GDM1 (cell line): ENCODE measurements around the gene TNFSF9.
"Not testable (repeated sequence)": the region's sequence is repeated elsewhere in the genome, so short reads cannot be mapped to it uniquely, and the experiment has no call there.

Source experiments
- DNase-seq: peaks from one replicate; lab custom pipeline; 2025; lab: John Stamatoyannopoulos, UW

TNFSF9 gene

GRCh38 chr19:6508028-6508771, 22.6 kb upstream of the TNFSF9 start:
- DNase-seq: not testable (repeated sequence)

GRCh38 chr19:6509118-6509971, 21.5 kb upstream of the TNFSF9 start:
- DNase-seq: no peak

GRCh38 chr19:6510618-6511017, 20.2 kb upstream of the TNFSF9 start:
- DNase-seq: no peak

DNA sequence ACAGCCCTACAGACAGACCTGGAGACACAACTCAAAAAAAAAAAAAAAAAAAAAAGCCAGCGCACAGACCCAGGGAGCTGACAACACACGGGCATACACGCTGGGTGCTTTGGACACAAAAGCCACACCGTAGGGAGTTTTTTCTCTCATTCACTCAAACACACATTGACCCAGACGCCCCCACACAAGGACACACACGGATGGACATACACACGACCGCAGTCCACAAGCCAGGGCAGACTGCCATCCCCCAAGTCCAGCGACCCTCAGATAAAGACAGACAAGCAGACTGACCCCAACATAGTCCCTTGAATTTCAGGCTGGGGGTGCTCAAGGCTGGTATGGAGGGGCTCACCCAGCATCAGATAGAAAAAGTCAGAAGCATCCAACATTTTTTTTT, 16.7 kb upstream of the TNFSF9 start:
- DNase-seq: no peak

DNA sequence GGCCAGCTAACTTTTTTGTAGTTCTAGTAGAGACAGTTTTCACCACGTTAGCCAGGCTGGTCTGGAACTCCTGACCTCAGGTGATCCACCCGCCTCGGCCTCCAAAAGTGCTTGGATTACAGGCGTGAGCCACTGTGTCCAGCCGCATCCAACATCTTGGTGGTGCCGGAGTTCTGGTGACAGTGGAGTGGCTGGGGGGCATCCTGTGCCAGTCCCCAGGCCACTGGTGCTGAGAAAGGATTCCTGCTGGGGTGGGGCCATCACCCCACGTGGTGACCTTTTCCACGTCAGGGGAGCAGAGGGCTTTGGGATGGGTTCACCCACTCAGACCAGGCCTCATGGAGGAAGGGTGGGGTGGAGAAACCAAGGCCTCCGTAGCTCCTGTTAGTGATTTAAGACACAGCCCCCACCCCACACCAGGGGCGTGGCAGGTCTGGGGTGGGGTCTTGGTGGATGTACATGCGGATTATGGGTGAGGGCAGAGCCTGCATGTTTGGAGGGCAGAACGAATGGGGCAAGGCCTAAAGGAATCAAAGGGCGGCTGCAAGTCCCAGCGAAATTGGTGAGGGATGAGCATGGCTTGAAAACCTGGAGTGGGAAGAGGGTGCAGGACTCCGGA, 15.8 kb upstream of the TNFSF9 start:
- no peak for DNase-seq

- peak; percentile 92 for DNase-seq
Observed at GRCh38 chr19:6516018-6516658, 14.7 kb upstream of the TNFSF9 start.

GRCh38 chr19:6516659-6517291, 14.1 kb upstream of the TNFSF9 start:
- peak; percentile 83 for DNase-seq

DNA sequence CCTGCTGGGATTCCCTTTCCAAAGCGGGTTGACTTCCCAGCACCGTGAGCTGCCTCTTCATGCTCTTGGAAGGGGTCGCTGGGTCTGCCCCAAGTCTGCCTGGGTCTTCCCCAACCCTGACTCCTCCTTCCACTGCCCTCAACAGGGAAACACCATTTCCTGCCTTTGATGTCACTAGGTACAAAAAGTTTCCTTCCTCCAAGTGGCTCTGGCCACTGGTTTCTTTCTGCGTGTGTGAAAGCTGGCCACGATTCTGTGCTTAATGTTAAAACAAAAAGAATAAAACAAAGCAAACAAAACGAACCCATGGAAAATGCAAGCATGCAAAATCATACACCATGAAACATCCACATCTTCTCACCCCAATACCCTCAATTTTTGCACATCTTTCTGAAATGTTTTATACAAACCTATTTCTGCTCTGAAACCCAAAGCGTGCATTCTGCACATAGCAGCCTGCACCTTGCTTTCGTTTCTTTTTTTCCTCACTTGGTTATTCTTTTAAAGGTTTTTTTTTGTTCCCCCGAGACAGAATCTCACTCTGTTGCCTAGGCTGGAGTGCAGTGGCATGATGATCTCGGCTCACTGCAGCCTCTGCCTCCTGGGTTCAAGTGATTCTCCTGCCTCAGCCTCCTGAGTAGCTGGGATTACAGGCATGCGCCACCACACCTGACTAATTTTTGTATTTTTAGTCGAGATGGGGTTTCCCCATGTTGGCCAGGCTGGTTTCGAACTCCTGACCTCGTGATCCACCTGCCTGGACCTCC, 12.5 kb upstream of the TNFSF9 start:
- no peak for DNase-seq

DNA sequence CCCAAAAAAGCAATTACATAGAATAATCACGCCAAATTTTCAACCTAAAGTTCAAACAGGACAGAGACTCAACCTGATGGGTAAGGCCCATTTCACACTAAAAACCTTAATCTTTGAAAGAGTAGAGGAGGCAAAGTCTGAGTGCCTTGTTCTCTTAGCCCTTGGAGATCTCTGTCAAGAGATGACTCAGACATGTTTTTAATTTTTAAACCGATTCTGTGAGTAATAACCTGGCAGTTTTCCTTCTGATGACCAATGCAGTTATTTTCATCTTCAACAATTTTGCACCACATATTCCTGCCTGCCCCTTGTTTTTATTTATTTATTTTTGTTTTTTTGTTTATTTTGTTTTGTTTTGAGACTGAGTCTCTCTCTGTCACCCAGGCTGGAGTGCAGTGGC, 11.5 kb upstream of the TNFSF9 start:
- no peak for DNase-seq

DNA sequence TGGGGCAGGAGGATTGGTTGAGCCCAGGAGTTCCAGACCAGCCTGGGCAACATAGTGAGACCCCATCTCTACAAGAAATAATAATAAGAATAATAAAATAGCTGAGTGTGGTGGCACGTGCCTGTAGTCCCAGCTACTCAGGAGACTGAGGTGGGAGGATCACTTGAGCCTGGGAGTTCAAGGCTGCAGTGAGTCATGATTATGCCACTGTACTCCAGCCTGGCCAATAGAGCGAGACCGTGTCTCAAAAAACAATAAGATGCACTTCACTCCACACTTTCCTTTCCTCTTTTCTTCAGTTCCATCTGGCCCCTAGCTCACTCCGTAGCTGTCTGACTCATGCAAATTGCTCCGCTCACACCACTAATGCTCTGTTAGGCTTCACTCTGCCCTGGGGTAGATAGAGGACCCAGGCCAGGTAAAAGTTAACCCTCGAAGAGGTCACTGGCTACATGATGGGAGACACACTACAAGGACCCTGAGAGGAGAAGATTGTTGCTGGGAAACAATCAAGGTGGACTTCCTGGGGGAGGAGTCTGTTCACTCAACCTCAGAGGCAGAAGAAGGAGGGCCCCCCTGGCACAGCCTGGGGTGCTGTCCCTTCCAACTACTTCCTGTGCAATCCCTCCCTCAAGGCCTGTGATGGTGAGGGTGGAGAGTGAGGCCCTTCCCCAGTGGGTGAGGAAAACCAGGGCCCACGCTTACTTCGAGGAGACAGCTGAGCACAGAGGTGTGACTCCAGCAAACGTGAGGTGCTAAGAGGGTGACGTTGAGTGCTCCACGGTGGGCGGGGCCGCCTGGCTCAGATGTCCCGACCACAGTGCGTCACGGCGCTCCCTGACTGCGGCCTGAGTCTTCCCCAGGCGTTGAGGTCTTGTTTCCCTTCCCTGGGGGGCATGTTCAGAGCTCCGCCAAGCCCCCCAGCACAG, 8.8 kb upstream of the TNFSF9 start:
- DNase-seq: peak; percentile 15

DNA sequence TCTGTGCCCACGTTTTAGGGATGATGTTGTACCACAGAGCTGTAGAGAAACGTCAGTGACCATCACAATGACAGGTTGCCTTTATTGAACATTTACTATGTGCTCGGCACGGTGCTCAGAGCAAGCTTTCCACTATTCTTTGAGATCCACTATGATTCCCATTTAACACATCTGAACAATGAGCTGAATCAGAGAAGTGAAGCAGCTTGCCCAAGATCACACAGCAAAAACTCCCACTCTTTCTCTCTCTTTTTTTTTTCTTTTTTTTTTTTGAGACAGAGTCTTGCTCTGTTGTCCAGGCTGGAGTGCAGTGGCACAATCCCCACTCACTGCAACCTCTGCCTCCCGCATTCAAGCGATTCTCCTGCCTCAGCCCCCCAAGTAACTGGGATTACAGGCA, 8.1 kb upstream of the TNFSF9 start:
- no peak for DNase-seq

GRCh38 chr19:6524311-6524710, 6.5 kb upstream of the TNFSF9 start:
- no peak for DNase-seq

DNA sequence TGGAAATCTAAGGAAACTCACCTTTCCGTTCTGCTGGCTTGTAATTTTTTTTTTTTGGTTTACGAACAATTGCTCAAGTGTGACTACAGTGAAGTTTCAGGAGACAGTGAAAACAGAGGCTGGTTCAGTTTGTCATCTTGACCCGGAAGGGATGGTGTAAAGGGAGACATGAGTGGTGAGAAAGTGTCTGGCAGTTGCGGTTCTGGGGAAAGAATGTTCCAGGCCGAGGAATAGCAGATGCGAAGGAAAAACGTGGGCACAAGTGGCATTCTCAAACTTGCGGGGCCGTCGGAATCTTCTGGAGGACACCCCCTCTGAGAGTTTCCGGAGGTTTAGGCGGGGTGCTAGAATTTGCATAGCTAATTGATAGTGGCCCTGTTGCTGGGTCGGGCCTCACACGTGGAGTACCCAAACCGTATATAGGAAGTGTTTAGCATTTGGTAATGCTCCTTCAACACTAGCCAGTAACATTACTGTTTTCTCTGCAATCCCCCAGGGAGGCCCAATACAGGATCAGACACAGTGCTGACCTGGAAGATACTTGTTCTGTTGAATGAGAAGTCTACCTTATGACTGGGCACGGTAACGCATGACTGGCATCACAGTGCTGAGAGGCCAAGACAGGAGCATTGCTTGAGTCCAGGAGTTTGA, 2.8 kb upstream of the TNFSF9 start:
- DNase-seq: no peak

- peak; percentile 73 for DNase-seq
Observed at GRCh38 chr19:6528544-6529121, 2.2 kb upstream of the TNFSF9 start.

- no peak for DNase-seq
Observed at GRCh38 chr19:6529351-6529750, 1.5 kb upstream of the TNFSF9 start.

GRCh38 chr19:6529937-6530385, 865 bp upstream of the TNFSF9 start:
- no peak for DNase-seq

DNA sequence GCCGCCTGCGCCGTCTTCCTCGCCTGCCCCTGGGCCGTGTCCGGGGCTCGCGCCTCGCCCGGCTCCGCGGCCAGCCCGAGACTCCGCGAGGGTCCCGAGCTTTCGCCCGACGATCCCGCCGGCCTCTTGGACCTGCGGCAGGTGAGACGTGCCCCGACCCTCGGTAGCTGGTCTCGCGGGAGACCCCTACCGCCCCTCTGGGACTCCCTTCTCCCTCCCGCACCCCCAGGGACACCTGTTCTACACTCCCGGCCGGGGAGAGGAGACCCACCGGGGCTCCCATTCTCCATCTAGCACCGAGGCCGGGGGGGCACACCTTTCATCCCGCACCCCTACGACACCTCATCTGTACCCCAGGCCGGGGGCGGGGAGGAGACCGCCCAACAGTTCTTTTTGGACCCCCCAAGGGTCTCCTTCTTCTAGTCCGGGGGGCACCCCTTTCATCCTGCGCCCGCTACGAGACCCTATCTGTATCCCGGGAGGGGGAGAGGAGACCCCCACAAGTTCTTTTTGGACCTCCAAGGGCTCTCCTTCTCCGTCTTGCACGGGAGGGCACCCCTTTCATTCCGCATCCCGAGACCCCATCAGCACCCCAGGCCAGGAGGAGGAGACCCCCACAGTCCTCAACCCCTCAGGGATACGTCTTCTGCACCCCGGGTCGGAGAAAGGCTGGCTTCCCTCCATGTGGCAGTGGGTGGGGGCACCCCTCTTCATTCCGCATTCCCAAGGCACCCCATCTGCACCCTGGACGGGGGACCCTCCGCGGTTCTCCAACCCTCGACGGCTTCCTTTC, 533 bp downstream of the TNFSF9 start:
- DNase-seq: no peak

- DNase-seq: no peak
Observed at GRCh38 chr19:6531956-6532243, 1.1 kb downstream of the TNFSF9 start.
